RWPE1 (cell line): ENCODE results near the gene NPIPB2.
A peak's percentile ranks its signal among the peaks of the same experiment; 100 is the strongest.

Source experiments
- CTCF ChIA-PET: fragments of 350-600 bp; sonication (Branson Sonifier 250); formaldehyde crosslinking; extraction: SDS; loops from one replicate; lab custom pipeline; 2021; lab: Yijun Ruan, JAX
- POLR2A ChIA-PET: fragments of 400-600 bp; formaldehyde crosslinking; extraction: SDS; loops from one replicate; lab custom pipeline; 2020; ENCODE audit warnings: antibody characterized with exemption; ENCODE audit not compliant: low non-redundant PET; lab: Yijun Ruan, JAX
- DNase-seq: peaks from one replicate; pipeline ENCODE4 v3.0.0; 2012; ENCODE audit warnings: low spot score
- H3K27ac ChIP-seq: fragments of 450-650 bp; 2 replicates; pipeline ENCODE4 v1.5.1; 2017
- CTCF ChIP-seq: fragments of 450-650 bp; conservative IDR thresholded peaks from 2 replicates; pipeline ENCODE4 v1.5.1; 2017; ENCODE audit warnings: low read depth, mild to moderate bottlenecking

The NPIPB2 gene

GRCh38 chr16:11901091-11901490, 40.8 kb downstream of the NPIPB2 start:
- no peak for TF ChIP-seq CTCF
- no peak overlapping the region for H3K27ac ChIP-seq
- ChIA-PET POLR2A (no interaction called here), CTCF (no interaction called here)
- DNase-seq: no peak

- TF ChIP-seq CTCF: no peak
- POLR2A ChIA-PET: no interaction called here
- CTCF ChIA-PET: interaction anchor here (0.6 to 1.4 kb wide), 2 partner anchors 144 to 171 kb away, joined by 3 read pairs; no protein-coding TSS in a partner anchor
- H3K27ac ChIP-seq: peak overlapping the region; percentile 48
- DNase-seq: no peak
Observed at GRCh38 chr16:11896486-11897176, 45.2 kb downstream of the NPIPB2 start.

- POLR2A ChIA-PET: no interaction called here
- CTCF ChIA-PET: interaction anchor here (0.7 kb wide), 1 partner anchor 26 kb away, joined by 3 read pairs; no protein-coding TSS in a partner anchor
- no peak overlapping the region for H3K27ac ChIP-seq
- DNase-seq: no peak
- TF ChIP-seq CTCF: no peak
Observed at GRCh38 chr16:11893571-11893970, 48.3 kb downstream of the NPIPB2 start.

GRCh38 chr16:11892761-11893160, 49.1 kb downstream of the NPIPB2 start:
- ChIA-PET CTCF (no interaction called here), POLR2A (no interaction called here)
- no peak for TF ChIP-seq CTCF

GRCh38 chr16:11890231-11890965, 51.4 kb downstream of the NPIPB2 start:
- ChIA-PET POLR2A (no interaction called here), CTCF (no interaction called here)
- no peak for TF ChIP-seq CTCF
- no peak overlapping the region for H3K27ac ChIP-seq
- no peak for DNase-seq

More at GRCh38 chr16:11892761-11893160, 49.1 kb downstream of the NPIPB2 start:
- DNase-seq: no peak
- no peak overlapping the region for H3K27ac ChIP-seq

DNA sequence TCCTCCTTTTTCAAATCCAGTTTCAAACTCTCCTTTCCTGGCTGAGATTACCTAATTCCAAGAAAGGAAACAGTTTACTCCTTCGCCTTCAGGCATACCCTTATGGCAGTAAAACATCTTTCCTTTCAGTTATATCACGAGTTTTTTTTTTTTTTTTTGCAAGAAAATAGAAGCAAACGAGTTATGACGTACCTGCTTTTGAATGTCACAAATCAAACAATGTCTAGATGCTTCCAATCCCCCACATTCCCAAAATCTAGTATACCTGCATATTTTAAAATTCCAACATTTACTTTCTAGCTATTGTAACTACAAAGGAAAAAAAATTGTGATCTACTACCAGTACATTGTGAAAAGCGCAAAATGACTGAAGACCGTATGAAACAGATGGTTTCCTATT, 55.0 kb downstream of the NPIPB2 start:
- no peak overlapping the region for H3K27ac ChIP-seq

More for the DNA sequence above, 55.0 kb downstream of the NPIPB2 start:
- ChIA-PET CTCF (no interaction called here), POLR2A (no interaction called here)
- DNase-seq: no peak
- TF ChIP-seq CTCF: no peak
